ENCODE data around the gene NPHP1.
"Not testable (repeated sequence)": the region's sequence is repeated elsewhere in the genome, so short reads cannot be mapped to it uniquely, and the experiment has no call there.

NPHP1 gene

DNA sequence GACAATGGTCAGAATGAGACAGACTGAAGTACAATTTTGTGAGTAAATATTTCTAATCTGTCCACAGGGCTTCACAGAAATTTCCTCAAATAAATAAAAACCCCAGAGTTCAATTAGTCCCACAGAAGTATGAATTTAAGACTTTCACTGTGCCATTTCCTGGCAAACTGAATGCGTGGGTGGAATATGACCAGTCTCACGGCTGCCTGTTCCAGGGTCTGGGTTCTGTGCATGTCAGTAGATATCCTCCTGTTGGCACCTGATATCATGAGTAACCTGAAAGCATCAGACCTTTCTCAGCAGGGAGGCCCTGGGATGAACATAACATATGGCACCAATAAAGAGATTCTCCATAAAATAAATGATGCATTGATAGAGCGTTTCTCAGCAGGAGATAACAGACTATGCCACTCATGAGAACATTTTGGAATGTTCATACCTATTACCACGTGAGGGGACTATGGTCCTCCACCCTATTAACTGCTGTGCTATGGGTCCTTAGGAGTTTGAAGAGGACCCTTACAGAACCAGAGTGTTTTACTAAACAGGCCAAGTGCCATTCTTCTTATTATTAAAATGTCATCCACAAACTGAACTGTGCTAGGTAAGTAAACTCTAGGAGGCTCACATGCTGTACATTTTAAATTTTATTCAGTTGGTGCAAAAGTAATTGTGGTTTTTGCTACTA, 78.6 kb downstream of the NPHP1 start:
- DNase-seq: no peak

DNA sequence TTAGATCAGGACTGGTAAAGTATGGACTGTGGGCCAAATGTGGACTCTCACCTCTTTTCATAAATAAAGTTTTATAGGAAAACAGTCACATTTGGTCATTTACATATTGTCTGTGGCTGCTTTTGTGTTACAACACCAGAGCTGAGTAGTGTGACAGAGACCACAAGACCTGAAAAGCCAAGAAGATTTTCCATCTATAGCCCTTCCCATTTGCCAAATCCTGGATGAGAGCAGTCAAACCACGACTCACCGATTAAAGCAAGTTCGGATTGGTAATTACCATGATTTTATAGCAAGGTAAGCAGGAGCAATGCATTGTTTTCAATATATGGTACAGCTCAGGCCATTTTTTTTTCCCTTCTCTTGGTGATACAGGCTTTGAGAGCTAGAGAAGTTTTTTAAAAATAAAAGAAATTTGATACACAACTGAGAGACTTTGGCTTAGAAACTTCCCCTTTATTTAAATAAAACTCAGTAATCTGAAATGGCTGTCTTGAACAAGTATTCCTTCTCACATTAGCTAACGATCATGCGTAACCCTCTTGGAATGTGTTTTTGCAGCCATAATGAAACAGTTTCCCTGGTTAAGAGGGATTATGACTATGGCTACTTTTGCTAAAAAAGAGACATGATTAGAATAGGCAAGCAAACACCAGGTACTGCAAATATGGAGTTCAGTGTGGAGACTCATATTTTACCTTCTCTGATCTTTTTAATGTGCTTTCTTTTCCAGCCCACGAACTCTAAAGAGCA, 79.7 kb downstream of the NPHP1 start:
- no peak for DNase-seq

DNA sequence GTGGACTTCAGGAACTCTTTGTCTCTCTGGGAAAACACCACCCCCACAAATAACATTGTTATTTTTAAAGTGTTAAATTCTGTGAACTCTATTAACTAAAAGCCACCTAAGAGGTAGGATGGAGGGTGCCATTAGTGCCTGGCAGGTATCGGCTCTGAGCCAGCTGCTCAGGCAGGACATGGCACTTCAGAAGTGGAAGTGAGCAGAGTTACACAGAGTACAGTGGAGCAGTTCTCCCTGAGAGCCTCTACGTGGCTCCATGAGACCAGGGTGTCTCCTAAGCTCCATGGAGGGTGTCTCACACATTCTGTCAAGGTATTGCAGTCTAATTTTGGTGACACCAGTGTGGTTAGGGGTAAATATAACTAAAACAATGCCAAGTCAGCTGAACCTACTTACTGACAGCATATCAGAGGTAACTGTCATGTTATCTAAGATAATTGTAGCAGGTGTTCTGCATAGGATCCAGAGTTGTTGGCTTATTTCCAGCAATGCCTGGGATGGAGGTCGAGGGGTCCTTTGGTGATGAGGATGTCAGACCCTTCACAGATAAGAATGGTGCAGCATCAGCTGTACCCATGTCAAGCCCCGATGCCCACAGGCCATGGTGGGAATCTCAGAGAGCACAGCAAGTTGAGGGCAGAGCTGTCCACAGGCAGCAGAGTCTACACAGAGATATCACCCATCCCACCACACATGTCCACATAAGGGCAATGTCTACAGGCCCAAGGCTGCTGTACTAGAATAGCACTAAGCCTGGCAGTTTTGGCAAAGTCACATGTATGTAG, 80.6 kb downstream of the NPHP1 start:
- no peak for DNase-seq

DNA sequence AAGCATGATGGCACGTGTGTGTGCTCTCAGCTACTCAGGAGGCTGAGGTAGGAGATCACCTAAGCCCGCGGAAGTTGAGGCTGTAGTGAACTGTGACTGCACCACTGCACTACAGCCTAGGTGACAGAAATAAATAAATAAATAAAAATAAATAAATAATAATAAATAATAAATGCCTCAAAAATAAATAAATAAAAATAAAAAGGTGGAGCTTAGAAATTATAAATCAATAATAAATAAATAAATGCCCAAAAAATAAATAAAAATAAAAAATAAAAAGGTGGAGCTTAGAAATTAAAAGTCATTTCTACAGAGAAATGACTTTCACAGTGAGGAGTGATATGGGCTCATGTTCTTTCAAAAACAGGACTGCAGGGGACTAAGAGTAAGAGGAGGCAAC, 83.2 kb downstream of the NPHP1 start:
- no peak for DNase-seq

DNA sequence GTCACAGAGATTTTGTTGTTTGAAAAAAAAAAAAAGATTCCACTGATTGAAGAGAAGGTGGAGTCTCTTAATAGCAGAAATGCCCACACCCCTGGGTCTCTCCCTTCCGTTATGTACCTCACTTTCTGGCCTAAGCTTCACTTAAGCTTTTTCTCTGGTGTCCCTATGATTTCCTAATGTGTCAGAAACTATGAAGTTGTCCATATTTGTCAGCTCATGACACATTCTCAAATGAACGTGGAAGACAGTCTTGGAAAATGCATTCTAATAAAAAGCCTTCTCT, 83.8 kb downstream of the NPHP1 start:
- DNase-seq: no peak

DNA sequence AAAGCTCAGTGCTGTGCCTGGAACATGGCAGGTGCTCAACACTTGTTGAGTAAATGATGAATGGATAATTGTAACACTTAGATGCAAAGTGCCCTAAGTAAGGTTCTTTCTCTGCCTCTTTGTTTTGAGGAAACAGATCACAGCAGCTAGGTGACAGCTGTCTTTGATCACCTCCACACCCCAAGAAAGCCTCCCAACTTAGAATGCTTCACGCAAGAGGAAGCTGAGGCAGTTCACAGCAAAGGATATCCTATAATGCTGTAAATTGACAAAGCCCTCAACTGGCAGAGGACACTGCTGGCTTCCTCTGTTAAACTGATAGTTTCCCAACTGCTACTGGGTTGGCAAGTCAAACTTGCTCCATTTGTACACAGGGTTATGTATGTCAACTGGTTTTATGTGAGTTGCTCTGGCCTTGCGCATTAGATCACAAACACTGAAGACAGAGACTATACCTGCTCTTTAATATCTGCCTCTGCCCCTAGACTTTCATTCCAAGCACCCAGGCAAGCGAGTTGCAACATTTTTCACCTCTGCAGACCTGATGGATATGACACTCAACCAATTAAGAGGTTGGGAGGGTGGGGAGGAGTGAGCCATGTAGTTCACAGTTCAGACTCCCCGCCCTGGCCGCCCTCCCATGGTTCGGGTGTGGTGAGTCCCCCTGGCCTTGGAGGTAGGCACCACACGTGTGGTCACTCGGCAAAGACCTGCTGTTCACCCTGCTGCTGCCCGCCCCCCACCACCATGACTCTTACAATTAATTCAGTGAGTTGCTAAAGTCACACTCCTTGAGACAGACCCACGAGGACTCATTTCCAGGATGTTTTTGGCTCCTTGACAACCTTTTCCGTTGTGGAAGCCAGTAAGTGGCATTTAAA, 84.4 kb downstream of the NPHP1 start:
- no peak for DNase-seq

DNA sequence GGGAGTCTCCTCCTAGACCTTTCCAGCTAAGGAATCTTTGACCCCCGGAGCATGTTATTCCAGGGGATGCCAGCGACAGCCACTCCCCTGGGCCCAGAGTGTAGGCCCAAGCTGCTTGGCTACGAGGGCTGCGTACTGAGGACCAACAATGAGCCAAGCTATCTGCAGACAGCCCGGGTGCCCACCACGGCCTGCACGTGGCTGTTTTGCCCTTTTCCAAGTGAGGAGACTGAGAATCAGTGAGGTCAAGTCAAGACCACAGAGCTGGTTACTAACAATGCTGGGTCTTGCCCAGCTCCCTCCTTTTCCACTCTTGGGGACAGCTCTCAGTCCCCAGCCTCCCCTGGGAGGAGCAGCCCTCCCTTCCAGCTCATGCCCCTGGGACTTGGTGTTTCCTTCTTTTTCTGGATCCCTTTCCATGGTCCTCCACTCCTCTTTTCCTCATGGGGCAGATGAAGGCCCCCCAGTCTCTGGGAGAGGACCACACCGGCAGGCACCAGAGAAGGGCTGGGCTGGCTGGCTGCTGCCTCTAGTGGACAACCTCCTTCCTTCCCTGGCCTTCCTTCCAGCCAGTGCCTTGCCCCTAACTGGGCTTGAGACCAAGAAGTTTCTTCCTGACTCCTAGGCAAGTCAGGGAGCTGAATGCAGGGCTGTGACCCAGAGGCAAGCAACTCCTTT, 88.6 kb downstream of the NPHP1 start:
- no peak for DNase-seq

DNA sequence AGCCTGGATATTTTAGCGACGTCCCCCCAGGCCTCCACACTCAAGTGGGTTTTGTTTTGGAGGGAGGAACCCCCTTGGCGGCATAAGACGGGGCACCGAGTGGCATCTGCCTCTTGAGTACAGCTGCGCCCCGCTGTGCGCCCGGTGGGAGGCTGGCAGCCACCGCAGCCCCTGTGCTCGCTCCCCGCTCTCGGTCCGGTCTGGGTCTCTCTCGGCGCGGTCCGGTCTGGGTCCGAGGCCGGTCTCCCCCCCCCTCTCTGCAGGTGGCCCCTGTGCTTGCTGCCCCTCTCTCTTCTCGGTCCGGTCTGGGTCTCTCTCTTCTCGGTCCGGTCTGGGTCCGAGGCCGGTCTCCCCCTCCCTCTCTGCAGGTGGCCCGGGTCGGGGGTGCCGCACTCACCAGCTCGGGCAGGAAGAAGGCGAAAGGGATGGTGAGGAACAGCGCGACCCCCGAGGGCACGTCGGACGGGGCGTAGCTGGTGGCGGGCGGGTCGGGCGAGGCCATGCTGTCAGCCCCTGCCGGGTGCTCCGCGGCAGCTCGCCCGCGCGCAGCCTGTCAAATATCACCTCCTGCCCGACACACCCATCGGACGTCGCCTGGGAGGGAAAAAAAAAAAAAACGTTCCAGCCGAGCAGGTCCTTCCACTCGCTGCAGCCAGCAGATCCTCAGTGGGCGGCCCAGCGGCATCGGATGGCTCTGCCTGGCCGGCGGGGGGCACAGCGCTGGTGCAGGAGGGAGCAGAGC, 89.4 kb downstream of the NPHP1 start, which contains the start of gene MALL:
TSS of gene MALL (minus strand) at position 532 of the 742 bp plus-strand sequence. CDS start at position 502, 30 bp downstream.
- no peak for DNase-seq

DNA sequence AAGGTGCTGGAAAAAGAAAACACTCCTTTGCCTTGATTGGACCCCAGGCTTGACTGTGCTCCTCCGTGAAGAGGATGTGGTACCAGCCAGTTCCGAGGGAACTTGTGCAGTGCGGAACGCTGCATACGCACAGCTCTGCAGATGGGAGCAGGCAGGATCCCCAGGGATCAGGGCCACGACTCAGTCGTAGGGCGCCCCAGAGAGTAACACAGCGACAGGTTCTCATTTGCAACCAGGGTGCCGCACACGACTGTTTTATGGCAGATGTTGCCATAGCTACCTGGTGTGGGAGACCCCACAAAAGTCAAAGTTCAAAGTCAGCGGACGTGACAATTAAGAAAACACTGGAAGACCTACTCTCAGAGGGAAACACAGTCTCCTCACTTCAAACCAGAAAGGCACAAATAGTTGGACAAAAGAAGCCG, 90.0 kb downstream of the NPHP1 start:
- no peak for DNase-seq

DNA sequence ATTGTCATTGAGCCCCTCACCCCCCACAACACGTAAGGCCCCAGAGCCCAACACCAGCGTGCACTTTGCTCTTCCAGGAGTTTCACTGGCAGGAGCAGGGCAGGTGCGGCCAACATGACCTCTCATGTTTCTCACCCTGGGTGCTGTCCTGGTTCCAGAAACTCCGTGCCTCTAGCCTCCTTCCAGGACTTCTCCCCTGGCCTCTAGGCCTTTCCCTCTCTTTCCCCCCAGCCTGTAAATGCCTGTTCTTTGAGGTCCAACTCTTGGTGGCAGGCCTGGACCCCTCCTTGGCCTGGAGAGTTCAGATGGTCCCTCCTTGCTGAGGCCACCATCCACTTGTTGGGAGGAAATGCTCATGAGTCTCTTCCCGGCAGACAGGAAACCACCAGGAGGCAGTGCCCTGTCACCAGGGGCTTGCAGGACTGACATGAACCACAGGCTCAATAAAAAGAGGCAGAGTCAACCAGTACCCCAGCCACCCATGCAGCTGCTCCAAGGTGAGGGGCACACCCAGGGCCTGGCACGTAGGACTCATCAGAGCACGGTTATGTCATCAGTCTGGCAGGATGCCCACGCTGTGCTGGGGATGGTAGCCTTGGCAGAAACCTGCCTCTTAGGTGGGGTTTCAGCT, 90.7 kb downstream of the NPHP1 start:
- DNase-seq: no peak

DNA sequence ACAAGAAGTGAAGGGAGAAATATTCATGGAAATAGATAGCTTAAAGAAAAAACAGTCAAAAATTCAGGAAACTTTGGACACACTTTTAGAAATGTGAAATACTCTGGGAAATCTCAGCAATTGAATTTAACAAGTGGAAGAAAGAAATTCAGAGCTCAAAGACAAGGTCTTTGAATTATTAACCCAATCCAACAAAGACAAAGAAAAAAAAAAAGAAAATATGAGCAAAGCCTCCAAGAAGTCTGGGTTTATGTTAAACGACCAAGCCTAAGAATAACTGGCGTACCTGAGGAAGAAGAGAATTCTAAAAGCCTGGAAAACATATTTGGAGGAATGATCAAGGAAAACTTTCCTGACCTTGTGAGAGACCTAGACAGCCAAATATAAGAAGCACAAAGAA, 96.5 kb downstream of the NPHP1 start:
- not testable (repeated sequence) for DNase-seq

DNA sequence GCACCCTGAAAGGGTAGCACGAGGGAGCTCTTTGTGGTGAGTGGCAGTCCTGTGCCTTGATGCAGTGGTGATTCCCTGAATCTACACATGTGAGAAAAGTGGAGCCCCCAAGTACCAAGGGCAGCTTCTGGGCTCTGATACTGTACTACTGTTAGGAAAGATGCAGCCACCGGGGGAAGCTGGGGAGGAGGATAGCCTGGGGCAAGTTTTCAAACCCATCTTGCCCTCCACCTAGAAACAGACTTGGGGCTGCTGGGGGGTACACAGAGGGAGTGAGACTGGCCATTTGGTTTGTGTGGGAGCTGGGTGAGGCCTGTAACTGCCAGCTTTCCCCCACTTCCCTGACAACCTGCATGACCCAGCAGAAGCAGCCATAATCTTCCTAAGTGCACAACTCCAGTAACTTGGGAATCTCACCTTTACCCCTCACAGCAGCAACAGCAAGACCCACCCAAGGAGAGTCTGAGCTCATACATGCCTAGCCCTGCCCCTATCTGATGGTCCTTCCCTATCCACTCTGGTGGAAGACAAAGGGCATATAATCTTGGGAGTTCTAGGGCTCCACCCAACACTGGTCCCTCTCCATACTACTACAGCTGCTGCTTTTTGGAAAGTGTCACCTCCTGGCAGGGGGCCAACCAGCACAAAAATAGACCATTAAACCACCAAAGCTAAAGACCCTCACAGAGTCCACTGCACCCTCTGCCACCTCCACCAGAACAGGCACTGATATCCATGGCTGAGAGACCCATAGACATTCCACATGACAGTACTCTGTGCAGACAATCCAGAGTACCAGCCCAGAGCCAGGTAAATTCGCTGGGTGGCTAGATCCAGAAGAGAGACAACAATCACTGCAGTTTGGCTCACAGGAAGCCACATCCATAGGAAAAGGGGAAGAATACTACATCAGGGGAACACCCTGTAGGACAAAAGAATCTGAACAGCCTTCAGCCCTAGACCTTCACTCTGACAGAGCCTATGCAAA, 97.4 kb downstream of the NPHP1 start:
- DNase-seq: no peak

DNA sequence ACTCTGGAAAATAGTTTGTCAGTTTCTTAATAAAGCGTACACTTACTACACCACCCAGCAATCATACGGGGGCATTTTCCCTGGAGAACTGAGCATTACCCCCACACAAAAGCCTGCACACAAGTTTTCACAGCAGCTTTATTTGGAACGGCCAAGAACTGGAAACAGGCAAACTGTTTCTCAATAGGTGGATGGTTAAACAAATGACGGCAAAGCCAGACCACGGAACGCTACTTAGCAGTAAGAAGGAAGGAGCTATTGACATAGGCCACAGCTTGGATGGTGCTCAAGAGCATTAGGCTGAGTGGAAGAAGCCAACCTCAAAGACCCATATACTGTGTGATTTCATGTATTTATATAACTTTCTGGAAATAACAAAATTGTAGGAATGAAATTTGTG, 98.2 kb downstream of the NPHP1 start:
- no peak for DNase-seq

DNA sequence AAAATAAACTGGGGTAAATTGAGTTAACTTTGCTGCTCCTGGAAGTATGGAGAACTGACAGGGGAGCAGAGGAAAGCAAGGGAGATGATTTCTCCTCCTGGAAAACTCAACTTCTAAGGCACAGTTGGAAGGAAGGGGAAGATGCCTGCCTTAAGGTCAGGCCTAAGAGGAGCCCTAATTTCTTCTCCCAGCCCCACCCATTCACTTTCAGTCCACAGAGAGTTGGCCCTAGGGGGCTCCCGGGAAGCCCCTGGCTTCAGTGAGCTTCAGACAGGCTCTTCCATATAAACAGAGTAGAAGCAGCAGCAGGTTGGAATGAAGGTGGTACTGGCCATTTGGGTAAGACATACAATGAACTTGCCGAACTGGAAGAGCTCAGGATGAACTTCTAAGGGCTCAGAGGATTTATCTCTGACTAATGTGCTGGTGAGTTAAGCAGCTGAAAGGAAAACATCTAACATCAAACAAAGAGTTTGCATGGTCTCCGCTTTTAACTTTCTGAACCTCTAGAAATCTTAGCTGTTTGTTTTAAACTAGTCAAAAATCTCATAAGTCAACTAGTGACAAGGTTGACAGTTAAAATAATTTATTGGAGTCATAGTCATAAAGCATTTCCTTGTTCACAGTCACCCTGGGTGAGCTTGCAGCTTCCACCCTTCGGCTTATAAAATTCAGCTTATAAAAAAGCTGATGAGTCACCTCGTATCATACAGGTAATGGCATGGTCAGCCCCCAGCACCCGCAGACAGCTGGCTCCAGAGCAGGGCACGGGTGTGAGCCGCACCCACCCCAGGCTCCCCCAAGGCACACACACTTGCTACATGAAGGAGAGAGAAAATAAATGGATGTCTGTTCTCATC, 99.0 kb downstream of the NPHP1 start:
- no peak for DNase-seq

DNA sequence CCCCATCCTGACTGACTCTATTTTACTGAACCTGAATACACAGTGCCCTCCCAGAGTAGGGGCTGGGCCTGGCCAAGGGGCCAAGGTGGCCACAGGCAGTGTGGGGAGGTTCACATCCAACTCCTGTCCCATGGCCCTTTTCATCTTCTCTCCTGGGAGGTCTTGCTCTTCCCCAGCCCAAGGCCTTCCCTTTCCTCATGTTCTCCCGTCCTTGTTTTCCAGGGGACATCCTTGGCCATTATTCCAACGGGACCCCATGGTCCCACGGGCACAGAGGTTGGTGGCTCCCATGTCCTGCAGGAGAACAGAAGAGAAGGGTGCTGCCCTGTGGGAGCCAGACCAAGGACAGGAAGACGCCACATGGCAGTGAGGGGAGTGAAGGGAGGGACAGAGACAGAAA, 99.6 kb downstream of the NPHP1 start:
- no peak for DNase-seq

DNA sequence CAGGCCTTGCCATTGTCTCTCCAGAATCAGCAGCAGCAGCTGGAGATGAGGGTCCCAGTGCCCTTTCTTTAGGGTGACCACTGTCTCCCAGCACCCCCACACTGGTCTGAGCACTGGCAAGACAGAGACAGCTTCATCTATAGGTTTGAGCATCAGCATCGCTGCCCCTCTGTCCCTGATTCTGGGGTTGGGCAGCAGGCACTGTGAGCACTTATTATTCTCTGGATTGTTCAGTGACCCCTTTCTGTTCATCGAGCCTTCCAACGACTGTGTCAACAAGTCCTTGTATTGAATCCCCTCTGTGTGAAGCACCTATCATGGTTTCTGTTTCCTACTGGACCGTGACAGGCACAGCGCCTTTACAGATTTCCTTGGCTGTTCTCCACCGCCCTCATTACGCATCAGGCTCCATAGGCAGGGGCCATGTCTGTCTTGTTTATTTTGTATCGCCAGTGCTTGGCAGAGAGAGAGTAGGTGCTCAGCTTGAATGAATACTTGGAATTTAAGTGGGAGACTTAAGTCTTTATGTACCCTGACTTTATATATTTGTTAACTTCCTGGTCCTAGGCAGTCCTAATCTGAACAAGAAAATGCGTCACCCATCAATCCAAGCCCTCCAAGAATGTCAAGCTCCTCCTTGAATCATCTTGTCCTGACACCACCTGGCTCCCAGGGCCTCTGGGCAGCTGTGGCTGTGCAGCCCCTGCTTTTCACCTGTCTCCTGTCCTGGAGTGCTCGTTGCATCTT, 100.6 kb downstream of the NPHP1 start:
- no peak for DNase-seq

DNA sequence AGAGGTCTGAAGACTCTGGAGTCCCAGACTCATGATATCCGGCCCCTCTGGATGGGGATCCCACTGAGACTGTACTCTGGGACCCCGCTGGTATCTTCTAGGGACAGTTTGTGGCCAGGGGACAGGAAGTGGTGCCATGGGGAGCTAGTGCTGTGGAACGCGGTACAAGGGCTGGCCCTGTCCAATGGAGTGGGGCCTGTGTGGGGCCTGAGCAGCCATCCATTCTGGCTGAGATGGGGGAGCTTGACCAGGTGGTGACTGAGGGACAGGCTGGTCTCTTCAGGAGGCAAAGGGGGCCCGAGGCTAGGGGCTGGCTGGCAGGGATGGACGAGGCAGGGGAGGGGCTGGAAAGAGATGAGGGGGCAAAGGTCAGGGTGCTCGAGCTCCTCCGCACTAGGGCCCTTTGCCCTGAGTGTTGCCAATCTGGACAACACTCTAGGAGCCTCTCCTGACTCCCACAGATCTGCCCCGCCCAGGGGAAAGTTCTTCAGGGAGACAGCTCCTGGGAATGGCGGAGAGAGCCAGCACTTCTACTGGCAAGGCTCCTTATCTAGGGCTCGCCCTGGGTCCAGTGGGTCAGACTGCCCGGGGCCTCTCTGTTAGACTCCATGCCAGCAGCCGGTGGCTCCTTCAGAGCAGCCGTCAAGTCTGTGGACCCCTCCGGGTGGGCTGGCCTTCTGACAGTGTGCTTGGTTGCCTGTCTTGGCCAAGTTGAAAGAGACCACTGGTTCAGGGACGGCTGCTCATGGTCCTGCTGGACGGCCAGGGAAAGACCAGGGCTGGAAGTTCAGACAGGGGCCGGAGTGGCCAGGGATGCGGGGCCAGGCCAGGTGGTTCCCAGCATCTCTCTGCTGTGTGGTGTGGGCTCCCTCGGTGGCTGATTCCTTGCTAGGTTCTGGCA, 101.5 kb downstream of the NPHP1 start:
- no peak for DNase-seq
